Lung (tissue), 12 donors: ENCODE data around the gene ZBTB7A. TPM values are rescaled to one million over a fixed set of nuclear protein-coding genes. Genes with fewer than 3 reads are reported as not detected.

Experiments
- ATAC-seq: fragments of 200-7000 bp; cut with Tn5 transposase; one replicate; pipeline ENCODE4 v1.9.1; 2020; ENCODE audit warnings: moderate number of reproducible peaks; ENCODE audit not compliant: insufficient read depth, low FRiP score
- DNase-seq, 3 donors: peaks; one replicate each; pipeline ENCODE4 v3.0.0-alpha.2; 2013 to 2017
- H3K27ac ChIP-seq, 2 donors: one replicate each; pipeline ENCODE4 v1.5.1; 2013; ENCODE audit warnings: mild to moderate bottlenecking in 2 of 2, moderate library complexity in 2 of 2, control low read depth in 1 of 2, inconsistent platforms in 1 of 2, low read depth in 1 of 2, low read length in 1 of 2
- H3K27me3 ChIP-seq, 3 donors: one replicate each; pipeline ENCODE4 v1.5.1; 2013; ENCODE audit warnings: low read length in 2 of 3; ENCODE audit not compliant: control insufficient read depth in 3 of 3, insufficient read depth in 3 of 3
- H3K36me3 ChIP-seq, 4 donors: one replicate each; pipeline ENCODE4 v1.5.1; 2013; ENCODE audit warnings: low read length in 4 of 4, mild to moderate bottlenecking in 1 of 4, moderate library complexity in 1 of 4; ENCODE audit not compliant: control insufficient read depth in 4 of 4, insufficient read depth in 4 of 4
- H3K4me1 ChIP-seq, 5 donors: one replicate each; pipeline ENCODE4 v1.5.1; 2013; ENCODE audit warnings: low read length in 5 of 5, mild to moderate bottlenecking in 2 of 5, moderate library complexity in 1 of 5; ENCODE audit not compliant: control insufficient read depth in 5 of 5, insufficient read depth in 5 of 5
- H3K4me3 ChIP-seq: one replicate; pipeline ENCODE4 v1.5.1; 2013; ENCODE audit warnings: mild to moderate bottlenecking, control low read depth, moderate library complexity
- H3K9ac ChIP-seq, 2 donors: one replicate each; pipeline ENCODE4 v1.5.1; 2013; ENCODE audit warnings: low read length in 2 of 2, control low read depth in 1 of 2; ENCODE audit not compliant: insufficient read depth in 1 of 2
- H3K9me3 ChIP-seq, 4 donors: one replicate each; pipeline ENCODE4 v1.5.1; 2013; ENCODE audit warnings: low read length in 3 of 4, mild to moderate bottlenecking in 1 of 4, moderate library complexity in 1 of 4; ENCODE audit not compliant: control insufficient read depth in 4 of 4, insufficient read depth in 3 of 4
- WGBS, 2 donors: extraction: QIAGEN DNeasy Blood & Tissue Kit; methylation state at CpG; one replicate each; pipeline ENCODE4 v1.1.7; 2013; 5-methylcytosine and 5-hydroxymethylcytosine counted together
- polyA plus RNA-seq, 2 donors: library from polyadenylated mRNA; stranded (reverse); fragments of 200-250 nt; gene quantifications; one replicate each; pipeline ENCODE4 v1.2.1, GENCODE V29; 2013
- total RNA-seq, 2 donors: library from RNA; depleted of rRNA in 1 of 2; stranded (reverse); fragments of >200 nt in 1 of 2; gene quantifications; one replicate each; pipeline ENCODE4 v1.2.1, GENCODE V29; 2014 to 2021
- TF ChIP-seq, protein P1 (sequence below): IDR thresholded peaks from 2 replicates; pipeline ENCODE4 v1.5.1; 2012; ENCODE audit warnings: mild to moderate bottlenecking; ENCODE audit errors: control extremely low read depth, extremely low read depth
- donor health status: control.
- donor health status: control.
- donor health status: Bipolar disorder and iron deficiency.
- donor health status: healthy.
- donor health status: DM: yes; HTN: yes; CAD: no.

The ZBTB7A gene
- total and polyA plus RNA-seq, 4 donors: 13.4 to 68.0 (median 19.5) TPM

DNA sequence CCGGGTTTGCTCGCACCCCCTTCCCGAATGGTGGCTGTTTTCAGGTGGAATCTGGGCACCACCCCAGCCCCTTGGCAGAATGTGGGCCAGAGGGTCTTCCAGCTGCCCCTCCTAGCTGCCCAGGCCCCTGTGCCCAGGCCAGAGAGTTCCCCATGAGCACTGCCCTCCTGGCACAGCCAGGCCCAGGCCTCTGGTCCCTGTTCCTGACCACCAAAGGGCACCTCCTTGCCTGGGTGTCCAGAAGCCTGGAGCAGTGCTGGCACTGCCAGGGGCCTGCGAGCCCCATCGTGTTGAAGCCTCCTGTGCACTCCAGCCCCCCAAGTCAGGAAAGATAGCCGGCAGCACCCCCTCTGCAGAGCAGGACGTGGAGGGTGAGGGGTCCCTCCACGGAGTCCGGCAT is 35.7 kb downstream of the ZBTB7A start:
- whole genome bisulfite sequencing, 2 donors: 82 to 88% methylated on average over 8 to 9 of the region's 9 CpGs
- H3K4me1 ChIP-seq: no peaks in the 10 kb centered on the region
- H3K27ac ChIP-seq: no peak overlapping the region
- no peaks in the 10 kb centered on the region for H3K27me3 ChIP-seq
- DNase-seq (no peak), ATAC-seq (no peak)
- H3K9ac ChIP-seq: no peak overlapping the region
- no peaks in the 10 kb centered on the region for H3K9me3 ChIP-seq
- peaks cover 4 to 67% (median 14%) of the 10 kb centered on the region in 4 donors for H3K36me3 ChIP-seq
- TF ChIP-seq, protein P1, sequence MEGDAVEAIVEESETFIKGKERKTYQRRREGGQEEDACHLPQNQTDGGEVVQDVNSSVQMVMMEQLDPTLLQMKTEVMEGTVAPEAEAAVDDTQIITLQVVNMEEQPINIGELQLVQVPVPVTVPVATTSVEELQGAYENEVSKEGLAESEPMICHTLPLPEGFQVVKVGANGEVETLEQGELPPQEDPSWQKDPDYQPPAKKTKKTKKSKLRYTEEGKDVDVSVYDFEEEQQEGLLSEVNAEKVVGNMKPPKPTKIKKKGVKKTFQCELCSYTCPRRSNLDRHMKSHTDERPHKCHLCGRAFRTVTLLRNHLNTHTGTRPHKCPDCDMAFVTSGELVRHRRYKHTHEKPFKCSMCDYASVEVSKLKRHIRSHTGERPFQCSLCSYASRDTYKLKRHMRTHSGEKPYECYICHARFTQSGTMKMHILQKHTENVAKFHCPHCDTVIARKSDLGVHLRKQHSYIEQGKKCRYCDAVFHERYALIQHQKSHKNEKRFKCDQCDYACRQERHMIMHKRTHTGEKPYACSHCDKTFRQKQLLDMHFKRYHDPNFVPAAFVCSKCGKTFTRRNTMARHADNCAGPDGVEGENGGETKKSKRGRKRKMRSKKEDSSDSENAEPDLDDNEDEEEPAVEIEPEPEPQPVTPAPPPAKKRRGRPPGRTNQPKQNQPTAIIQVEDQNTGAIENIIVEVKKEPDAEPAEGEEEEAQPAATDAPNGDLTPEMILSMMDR: no peak
- no peak overlapping the region for H3K4me3 ChIP-seq

DNA sequence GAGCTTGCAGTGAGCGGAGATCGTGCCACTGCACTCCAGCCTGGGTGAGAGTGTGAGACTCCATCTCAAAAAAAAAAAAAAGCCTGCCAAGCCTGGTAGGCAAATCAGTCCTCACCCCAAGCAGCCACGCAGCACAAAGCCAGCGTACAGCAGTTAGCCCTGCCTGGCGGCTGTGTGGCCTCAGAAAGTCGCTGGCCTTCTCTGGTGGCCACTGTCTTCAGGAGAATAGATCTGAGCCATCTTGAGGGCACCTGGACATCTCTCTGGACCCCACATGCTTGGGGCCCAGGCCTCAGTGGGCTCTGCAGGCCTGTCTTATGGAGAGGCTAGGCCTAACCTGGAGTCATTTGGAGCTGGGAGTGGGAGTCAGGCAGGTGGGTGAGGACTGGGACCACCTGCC is 36.1 kb downstream of the ZBTB7A start:
- DNase-seq (no peak), ATAC-seq (no peak)
- Histone ChIP-seq H3K4me3 (no peak overlapping the region), H3K4me1 (no peaks in the 10 kb centered on the region), H3K9me3 (no peaks in the 10 kb centered on the region), H3K27ac (no peak overlapping the region), H3K9ac (no peak overlapping the region), H3K36me3 (peaks cover 4 to 64% (median 10%) of the 10 kb centered on the region in 4 donors), H3K27me3 (no peaks in the 10 kb centered on the region)
- TF ChIP-seq, protein P1: no peak
- 99 to 100% methylated on average over 6 of the region's 6 CpGs for WGBS, 2 donors

- H3K9ac ChIP-seq: no peak overlapping the region
- peaks cover 4 to 60% (median 7%) of the 10 kb centered on the region in 4 donors for H3K36me3 ChIP-seq
- H3K4me1 ChIP-seq: no peaks in the 10 kb centered on the region
- H3K4me3 ChIP-seq: no peak overlapping the region
- no peaks in the 10 kb centered on the region for H3K9me3 ChIP-seq
- H3K27me3 ChIP-seq: no peaks in the 10 kb centered on the region
- no peak overlapping the region for H3K27ac ChIP-seq
- no peak for DNase-seq
- TF ChIP-seq, protein P1: no peak
- ATAC-seq: no peak
- WGBS, 2 donors: 88 to 94% methylated on average over 18 of the region's 18 CpGs
Measured at GRCh38 chr19:4029247-4029614, 37.5 kb downstream of the ZBTB7A start.
